DMS79 (cell line): ENCODE data around the gene APBA1.
"Not testable (repeated sequence)": the region's sequence is repeated elsewhere in the genome, so short reads cannot be mapped to it uniquely, and the experiment has no call there.

ENCODE experiments used
- DNase-seq: peaks from one replicate; lab custom pipeline; 2025; lab: John Stamatoyannopoulos, UW

The APBA1 gene

DNA sequence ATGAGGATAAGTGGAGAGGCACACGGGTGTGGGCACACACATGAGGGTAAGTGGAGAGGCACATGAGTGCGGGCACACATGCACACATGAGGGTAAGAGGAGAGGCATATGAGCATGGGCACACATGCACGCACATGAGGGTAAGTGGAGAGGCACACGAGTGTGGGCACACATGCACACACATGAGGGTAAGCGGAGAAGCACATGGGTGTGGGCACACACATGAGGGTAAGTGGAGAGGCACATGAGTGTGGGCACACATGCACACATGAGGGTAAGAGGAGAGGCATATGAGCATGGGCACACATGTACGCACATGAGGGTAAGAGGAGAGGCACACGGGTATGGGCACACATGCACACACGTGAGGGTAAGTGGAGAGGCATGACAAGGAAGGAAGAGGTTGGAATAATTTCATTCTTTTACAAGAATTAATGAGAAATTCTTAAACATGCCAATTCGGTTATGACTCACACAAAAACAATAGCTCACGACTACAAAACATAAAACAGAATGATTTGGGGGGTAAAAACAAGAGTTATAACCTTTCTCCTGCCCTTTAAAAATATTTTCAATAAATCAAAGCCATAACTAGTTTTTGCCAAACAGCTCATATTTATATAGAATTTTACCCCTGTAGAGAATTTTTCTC is 67.5 kb downstream of the APBA1 start:
- DNase-seq, result no peak

DNA sequence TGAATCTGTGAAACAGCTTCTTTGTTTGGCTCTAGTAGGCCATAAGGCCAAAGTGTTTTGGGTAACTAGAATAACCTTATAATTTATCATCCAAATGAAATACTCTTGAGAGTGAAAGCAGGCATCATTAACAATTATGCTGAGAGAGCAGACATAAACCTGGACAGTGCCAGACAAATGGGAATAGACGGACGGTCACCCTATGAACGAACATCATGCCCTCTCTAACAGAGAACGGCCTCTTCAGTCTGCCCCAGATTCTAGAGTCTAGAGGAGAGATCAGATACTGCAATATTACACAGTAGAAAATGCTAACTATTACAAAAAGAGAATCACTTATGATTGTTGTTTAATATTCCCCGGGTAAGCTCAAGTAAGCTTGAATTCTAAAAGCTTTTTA is 68.5 kb downstream of the APBA1 start:
- no peak for DNase-seq

- DNase-seq, result no peak
Observed at GRCh38 chr9:69602773-69603172, 69.4 kb downstream of the APBA1 start.

GRCh38 chr9:69601698-69602097 is 70.5 kb downstream of the APBA1 start:
- DNase-seq, result no peak

GRCh38 chr9:69600314-69601047 is 71.7 kb downstream of the APBA1 start:
- DNase-seq, result no peak

GRCh38 chr9:69599232-69599971 is 72.8 kb downstream of the APBA1 start:
- no peak for DNase-seq

GRCh38 chr9:69596906-69597305 is 75.3 kb downstream of the APBA1 start:
- not testable (repeated sequence) for DNase-seq

DNA sequence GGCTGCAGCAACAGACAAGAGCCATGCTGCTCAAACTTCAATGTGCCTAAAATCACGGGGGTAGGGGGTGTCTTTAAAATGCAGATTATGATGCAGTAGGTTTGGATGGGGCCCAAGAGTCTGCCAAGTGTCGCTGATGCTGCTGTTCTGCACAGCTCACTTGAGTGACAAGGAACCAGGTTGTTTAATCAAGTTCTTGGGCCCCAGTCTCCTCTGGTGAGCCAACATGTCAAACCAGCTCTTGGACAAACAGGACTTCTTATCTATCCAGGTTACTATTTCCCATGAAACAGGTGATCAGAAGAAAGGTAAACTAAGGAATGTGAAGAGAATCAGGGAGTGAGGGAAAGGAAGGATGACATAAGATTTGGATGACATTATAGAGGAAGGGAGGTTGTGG is 78.0 kb downstream of the APBA1 start:
- DNase-seq, result no peak

DNA sequence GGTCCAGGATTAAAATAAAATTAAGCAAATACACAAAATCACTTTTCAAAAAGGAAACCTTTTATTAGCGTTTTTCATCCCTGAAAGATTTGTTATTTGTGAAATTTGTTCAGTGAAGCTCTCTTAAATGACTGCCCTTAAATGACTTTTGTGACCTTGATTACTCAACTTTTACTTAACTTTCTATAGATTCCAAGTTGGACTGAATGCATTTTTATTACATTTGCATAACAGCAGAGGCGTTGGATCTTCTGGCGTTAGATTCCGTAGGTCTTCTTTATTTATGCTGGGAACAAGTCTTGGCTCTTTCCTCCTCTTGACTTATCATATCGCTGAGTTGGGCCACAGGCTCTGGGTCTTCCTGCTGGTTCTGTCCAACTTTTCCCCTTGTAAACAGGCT is 78.4 kb downstream of the APBA1 start:
- DNase-seq, result no peak

DNA sequence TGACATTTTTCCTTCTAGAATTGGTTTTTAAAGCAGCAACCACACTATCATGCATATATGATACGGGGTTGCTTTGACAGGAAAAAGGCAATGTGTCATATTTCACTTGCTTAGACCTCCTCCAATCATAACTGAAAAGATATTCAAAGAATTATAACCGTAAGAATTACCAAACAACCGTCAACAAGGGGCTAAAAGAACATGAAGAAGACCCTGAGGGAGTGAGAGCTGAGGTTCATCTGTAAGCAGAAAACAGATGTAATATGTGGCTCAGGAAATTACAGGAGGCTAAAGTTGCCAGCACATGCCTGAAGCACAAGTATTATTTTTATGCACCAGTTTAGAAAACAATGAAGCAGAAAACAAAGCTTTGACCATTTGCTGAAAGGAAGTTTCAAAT is 78.9 kb downstream of the APBA1 start:
- no peak for DNase-seq

- no peak for DNase-seq
Observed at GRCh38 chr9:69590266-69590665, 81.9 kb downstream of the APBA1 start.

- no peak for DNase-seq
Observed at GRCh38 chr9:69589156-69589555, 83.0 kb downstream of the APBA1 start.

DNA sequence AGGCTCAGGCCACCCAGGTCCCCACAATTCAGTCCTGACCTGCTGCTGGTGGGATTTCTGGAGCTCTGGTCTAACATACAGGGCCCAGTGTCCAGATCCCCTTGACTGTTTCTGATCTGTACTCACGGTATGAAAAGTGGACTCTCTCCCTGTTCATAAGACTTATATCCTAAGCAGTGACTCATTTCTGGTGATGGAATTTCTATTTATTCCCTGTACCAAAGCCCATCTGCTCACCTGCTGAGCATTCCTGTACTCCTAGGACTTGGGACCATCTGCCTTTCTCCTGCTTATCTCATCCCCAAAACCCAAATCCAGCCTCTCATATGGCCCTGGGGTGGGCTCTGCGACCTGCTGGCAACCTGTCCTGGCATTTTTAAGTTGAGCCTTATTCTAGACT is 86.6 kb downstream of the APBA1 start:
- no peak for DNase-seq

- no peak for DNase-seq
Observed at GRCh38 chr9:69584759-69585158, 87.4 kb downstream of the APBA1 start.

DNA sequence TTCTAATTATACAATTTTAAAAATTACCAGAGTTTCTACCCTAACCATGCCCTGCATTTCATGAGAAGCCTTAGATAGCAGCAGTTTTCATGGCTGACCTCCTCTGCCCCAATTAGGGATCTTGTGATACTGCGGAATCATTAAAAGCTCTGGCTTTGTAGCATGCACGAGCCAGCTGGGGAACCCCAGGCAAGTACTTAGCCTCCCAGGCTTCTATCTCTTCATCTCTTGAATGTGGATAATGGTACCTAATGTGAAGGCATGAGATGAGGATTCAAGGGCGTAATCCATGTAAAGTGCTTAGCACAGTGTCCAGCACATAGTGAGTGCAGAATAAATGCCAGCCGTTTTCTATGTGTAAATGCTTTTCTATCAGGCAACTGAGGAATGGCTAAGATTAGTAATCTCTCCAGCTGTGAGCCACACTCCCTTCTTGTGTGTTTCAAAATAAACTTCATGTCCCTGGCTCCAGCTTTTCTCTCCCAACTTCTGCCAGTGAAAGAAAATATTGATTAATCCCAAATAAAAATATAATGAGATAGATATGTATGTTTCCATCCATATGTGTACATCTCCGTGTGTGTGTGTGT is 88.4 kb downstream of the APBA1 start:
- DNase-seq, result no peak

- no peak for DNase-seq
Observed at GRCh38 chr9:69582544-69583297, 89.5 kb downstream of the APBA1 start.

DNA sequence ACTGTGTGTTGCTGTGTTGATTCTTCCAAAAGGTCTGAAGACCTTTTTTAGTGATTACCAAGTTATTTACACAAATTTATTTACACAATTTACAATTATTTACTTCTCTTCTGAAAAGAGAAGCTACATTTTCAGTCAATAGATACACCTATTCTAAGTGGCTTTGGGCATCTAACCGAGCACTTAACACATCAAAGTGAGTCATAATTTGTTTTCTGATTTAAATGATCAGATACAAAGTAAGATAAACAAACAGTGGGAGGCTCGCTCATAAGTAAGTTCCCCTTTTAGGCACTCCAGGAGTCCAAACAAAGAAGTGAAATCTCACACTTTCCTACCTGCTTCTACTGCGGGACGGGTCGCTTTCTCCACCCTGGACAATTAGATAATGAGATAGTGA is 90.2 kb downstream of the APBA1 start:
- no peak for DNase-seq

DNA sequence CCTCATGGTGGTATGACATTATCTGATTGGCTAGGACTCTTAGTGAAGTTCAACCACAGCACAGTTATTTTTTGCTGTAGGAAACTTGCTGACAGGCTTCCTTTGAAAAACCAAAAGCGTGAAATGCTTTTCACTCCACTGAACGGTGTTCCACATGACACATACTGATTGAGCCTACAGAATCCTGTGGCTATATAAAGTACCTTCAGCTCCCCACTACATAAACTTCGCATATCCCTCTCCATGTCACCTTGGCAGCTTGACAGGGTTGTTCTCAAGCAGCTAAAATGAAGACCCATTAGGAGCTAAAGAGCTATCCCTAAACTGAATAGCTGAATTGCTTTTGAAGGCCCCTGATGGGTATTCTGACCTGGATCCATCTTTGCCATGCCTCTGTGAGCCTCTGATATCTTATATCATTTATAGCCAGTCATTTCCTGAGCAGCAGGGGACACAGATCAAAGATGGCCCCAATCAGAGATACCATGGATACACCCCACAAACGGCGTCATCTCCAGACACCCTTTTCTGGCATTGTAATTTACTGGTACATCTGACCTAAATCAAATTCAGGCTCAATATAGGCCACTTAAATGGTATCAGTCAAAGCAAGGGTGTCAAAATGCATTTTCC is 91.5 kb downstream of the APBA1 start:
- peak; percentile 21 for DNase-seq

DNA sequence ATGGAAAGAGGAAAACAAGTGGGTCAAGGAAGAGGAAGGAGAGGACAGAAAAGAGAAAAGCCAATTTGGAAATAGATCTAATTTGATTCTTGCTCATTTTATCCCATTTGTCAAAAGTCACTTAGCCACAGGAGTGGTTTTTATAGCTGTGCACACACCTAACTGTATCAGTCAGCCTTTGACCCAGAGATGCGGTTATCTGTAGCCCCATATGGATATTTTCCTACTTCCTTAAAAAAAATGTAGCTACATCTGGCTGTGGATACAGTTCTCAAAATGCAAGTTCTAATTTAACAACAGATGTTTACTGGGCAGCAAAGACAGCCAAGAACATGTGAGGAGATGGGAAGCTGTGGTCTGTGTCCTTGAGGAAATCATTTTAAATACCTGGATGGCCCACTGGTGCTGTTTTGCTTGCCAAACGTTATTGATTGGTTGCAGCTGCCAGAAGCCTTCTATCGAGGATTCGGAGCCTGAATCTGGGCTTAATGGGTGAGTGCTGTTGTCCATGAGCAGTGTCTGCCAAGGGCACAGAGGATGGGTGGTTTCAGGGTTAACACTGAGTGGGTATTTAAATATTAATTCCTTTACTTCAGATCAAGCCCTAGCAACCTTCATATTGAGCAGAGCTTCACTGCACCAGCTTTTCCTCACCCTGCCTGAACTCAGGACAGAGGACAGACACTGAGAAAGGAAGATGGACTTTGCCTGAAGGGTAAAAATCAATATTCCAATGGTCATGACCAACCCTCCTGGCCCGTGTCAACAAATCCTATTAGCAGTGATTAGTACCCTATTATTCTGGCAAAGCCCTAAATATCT is 92.2 kb downstream of the APBA1 start:
- DNase-seq, result no peak

DNA sequence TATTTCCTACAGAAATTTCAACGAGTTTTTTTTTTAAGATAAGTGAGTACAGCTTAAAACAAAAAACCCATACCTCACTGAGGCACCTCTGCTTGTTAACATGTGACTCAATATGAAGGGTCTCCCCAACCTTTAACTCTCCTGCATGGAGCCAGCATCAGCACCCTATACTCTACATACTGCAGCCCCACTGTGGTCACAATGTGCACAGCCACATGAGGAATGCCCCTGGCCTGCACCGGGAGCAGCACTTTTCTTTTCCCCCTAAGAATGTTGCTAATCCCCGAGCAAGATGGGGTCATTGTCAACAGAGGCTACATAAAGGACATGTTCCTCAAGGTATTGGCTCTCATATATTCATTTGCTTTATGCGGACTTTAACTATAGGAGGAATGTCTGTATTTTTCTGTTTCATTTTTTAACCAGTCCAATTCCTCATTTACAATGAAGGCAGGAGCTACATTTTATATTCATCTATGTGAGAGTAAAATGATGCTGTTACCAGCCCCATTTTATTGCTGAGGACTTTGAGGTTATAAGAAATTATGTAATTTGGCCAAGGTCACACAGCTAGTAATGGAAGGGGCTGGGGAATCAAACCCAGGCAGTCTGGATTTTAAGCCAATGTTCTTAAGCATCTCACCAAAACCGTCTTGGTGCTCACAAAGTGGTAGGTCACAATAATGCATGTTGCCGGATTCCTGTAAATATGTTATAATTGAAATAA is 93.0 kb downstream of the APBA1 start:
- DNase-seq, result no peak
